Smooth muscle cell (in vitro differentiated cells): ENCODE measurements around the gene DPH1. TPM values are rescaled to one million over a fixed set of nuclear protein-coding genes. Genes with fewer than 3 reads are reported as not detected.

ENCODE experiments used
- DNase-seq: peaks from one replicate; lab custom pipeline; 2025; ENCODE audit not compliant: unreplicated experiment; lab: John Stamatoyannopoulos, UW
- H2AFZ ChIP-seq: fragments of 200-600 bp; sonication (generic); 2 replicates; pipeline ENCODE4 v1.6.0; 2016; ENCODE audit warnings: antibody characterized with exemption, low read depth, mild to moderate bottlenecking
- H3F3A ChIP-seq: fragments of 200-600 bp; sonication (generic); 2 replicates; pipeline ENCODE4 v1.6.0; 2017; ENCODE audit warnings: antibody characterized with exemption, low read depth
- H3K27ac ChIP-seq: fragments of 200-600 bp; sonication (generic); 2 replicates; pipeline ENCODE4 v1.5.1; 2016; ENCODE audit warnings: low read depth, mild to moderate bottlenecking
- H3K27me3 ChIP-seq: fragments of 200-600 bp; sonication (generic); 2 replicates; pipeline ENCODE4 v1.6.1; 2016; ENCODE audit warnings: low read depth, mild to moderate bottlenecking
- H3K36me3 ChIP-seq: fragments of 200-600 bp; sonication (generic); 2 replicates; pipeline ENCODE4 v1.5.1; 2016; ENCODE audit warnings: low read depth
- H3K4me1 ChIP-seq: fragments of 200-600 bp; sonication (generic); 2 replicates; pipeline ENCODE4 v1.5.1; 2016; ENCODE audit warnings: low read depth
- H3K4me2 ChIP-seq: fragments of 200-600 bp; sonication (generic); 2 replicates; pipeline ENCODE4 v1.6.0; 2016; ENCODE audit warnings: mild to moderate bottlenecking
- H3K4me3 ChIP-seq: fragments of 200-600 bp; sonication (generic); 2 replicates; pipeline ENCODE4 v1.5.1; 2016; ENCODE audit warnings: mild to moderate bottlenecking
- H3K79me2 ChIP-seq: fragments of 200-600 bp; sonication (generic); 2 replicates; pipeline ENCODE4 v1.6.0; 2016; ENCODE audit warnings: low read depth, mild to moderate bottlenecking
- H3K9ac ChIP-seq: fragments of 200-600 bp; sonication (generic); 2 replicates; pipeline ENCODE4 v1.6.0; 2016; ENCODE audit warnings: low read depth
- H3K9me3 ChIP-seq: fragments of 200-600 bp; sonication (generic); replicated peaks from 2 replicates; pipeline ENCODE4 v1.5.1; 2016; ENCODE audit warnings: low read depth
- H4K20me1 ChIP-seq: fragments of 200-600 bp; sonication (generic); 2 replicates; pipeline ENCODE4 v1.6.0; 2016; ENCODE audit warnings: low read depth
- WGBS: methylation state at CpG from one replicate; pipeline ENCODE4 v1.1.7; 2016; ENCODE audit warnings: low lambda C conversion rate; 5-methylcytosine and 5-hydroxymethylcytosine counted together
- polyA plus RNA-seq: library from polyadenylated mRNA; unstranded; fragments of >200 nt; fragmentation: Nextera tagmentation; extraction: Ambion mirVana; gene quantifications from 2 replicates; pipeline ENCODE4 v1.2.1, GENCODE V29; 2016
- total RNA-seq: library from RNA; depleted of rRNA; stranded (reverse); fragments of >200 nt; gene quantifications from 2 replicates; pipeline ENCODE4 v1.2.3, GENCODE V29; 2014
- TF ChIP-seq, protein P1 (sequence below): fragments of 200-600 bp; sonication (generic); IDR thresholded peaks from 2 replicates; pipeline ENCODE4 v1.5.1; 2017; ENCODE audit warnings: borderline replicate concordance, mild to moderate bottlenecking, antibody characterized with exemption; ENCODE audit not compliant: insufficient read depth, poor library complexity, severe bottlenecking

Gene DPH1
- total and polyA plus RNA-seq, 2 experiments from 2014 or later: 15.9 to 33.6 TPM

DNA sequence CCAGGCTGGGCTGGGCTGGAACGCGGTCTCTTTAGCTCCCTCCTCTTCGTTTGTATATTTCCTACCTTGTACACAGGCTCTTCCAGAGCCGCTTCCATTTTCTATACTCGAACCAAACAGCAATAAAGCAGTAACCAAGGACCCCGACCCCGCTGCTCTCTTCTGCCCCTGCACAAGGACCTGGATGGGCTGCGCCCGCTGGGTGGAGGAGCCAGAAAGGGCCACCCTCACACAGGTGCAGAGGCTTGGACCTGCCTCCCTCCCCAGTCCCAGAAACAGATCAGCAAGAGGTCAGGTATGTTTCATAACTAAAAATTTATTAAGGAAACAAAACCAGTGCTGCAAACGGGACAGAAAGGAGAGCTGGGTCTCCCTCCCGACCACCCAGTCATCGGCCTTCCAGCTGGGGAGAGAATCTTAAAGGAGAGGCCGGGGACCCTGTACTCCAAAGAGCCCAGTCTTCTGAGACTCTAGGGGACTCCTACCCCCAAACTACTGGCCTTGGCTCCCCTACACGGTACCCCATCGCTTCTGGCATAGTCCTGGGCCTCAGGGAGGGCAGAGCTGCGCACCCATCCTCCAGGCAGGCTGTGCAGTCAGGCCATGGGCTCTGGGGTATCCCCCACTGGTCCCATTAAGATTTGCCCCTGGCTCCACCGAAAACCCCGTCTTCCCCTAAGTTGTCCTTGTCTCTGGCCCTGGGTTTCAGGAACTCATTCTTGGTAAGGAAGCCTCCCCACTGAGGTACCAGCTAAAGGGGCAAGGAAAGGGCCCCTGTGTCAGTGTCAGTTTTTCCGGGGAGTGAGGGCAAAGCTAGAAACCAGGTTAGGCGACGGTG lies 29.8 kb downstream of the DPH1 start:
- Histone ChIP-seq H4K20me1 (peaks cover 21% of the 10 kb centered on the region), H3K4me1 (peaks cover 19% of the 10 kb centered on the region), H2AFZ (no peak overlapping the region), H3K4me3 (no peak overlapping the region), H3K79me2 (peaks cover 4% of the 10 kb centered on the region), H3K27ac (no peak overlapping the region), H3K36me3 (no peaks in the 10 kb centered on the region), H3K27me3 (peaks cover 29% of the 10 kb centered on the region), H3K9me3 (no peaks in the 10 kb centered on the region), H3K9ac (no peak overlapping the region), H3K4me2 (no peak overlapping the region), H3F3A (peaks cover 12% of the 10 kb centered on the region)
- WGBS: 86% methylated on average over 21 of the region's 21 CpGs
- TF ChIP-seq, protein P1, sequence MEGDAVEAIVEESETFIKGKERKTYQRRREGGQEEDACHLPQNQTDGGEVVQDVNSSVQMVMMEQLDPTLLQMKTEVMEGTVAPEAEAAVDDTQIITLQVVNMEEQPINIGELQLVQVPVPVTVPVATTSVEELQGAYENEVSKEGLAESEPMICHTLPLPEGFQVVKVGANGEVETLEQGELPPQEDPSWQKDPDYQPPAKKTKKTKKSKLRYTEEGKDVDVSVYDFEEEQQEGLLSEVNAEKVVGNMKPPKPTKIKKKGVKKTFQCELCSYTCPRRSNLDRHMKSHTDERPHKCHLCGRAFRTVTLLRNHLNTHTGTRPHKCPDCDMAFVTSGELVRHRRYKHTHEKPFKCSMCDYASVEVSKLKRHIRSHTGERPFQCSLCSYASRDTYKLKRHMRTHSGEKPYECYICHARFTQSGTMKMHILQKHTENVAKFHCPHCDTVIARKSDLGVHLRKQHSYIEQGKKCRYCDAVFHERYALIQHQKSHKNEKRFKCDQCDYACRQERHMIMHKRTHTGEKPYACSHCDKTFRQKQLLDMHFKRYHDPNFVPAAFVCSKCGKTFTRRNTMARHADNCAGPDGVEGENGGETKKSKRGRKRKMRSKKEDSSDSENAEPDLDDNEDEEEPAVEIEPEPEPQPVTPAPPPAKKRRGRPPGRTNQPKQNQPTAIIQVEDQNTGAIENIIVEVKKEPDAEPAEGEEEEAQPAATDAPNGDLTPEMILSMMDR: no peak
- DNase-seq: no peak

DNA sequence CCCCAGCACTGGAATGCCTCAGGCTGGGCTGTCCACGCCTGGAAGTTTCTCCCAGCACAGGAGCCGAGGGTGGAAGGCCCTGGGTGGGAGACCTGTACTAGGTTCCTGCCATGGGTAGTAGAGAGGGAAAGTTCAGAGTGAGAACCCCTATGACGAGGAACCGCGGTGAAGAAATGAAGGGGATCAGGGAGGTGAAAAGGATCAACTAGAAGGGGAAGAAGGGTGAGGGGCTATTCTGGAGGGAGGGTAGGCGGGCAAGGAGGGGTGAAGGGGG lies 30.4 kb downstream of the DPH1 start:
- Histone ChIP-seq H3K27me3 (peaks cover 25% of the 10 kb centered on the region), H3K79me2 (peaks cover 4% of the 10 kb centered on the region), H3K4me1 (peaks cover 19% of the 10 kb centered on the region), H4K20me1 (peaks cover 21% of the 10 kb centered on the region), H3K27ac (no peak overlapping the region), H3K9ac (no peak overlapping the region), H3K4me3 (no peak overlapping the region), H3K4me2 (no peak overlapping the region), H2AFZ (no peak overlapping the region), H3K9me3 (no peaks in the 10 kb centered on the region), H3F3A (peaks cover 12% of the 10 kb centered on the region), H3K36me3 (no peaks in the 10 kb centered on the region)
- 94% methylated on average over 5 of the region's 6 CpGs for WGBS
- no peak for DNase-seq
- TF ChIP-seq, protein P1: no peak

DNA sequence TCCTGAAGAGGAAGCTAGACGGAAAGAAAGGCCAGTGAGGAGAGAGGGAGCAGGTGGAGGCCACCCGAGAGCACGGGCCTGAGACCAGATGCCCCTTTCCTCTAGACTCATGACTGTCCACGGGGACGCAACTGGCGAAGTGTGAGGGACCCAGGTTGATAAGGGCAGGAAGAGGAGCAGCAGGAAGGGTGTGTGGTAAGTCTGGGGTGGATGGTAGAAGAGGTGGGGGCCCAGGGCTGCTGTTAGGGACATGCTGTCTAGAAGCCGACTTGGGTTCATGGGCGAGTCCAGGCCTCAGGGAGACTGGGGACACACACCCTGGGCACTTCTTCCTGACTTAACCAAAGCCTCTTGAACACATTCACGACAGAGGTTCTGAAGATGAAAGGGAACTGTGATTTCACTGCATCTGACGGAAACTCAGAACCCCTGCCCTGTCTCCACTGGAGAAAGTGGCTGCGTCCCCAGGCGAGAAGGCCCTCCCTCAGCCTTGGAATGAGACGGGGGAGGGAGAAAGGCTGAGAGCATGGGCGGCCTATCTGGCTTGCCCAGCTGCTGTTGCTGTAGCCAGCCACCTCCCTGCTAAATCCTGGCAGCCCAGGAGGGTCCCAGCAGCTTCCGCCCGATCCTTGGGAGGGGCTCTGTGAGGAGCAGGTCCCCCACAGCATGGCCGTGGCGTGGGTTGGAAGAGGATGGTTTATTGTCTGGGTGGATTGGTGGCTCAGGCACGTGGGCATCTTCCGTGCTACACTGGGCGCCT lies 30.9 kb downstream of the DPH1 start:
- Histone ChIP-seq H3K27me3 (peaks cover 25% of the 10 kb centered on the region), H4K20me1 (peaks cover 21% of the 10 kb centered on the region), H3K9me3 (no peaks in the 10 kb centered on the region), H3F3A (peaks cover 12% of the 10 kb centered on the region), H3K79me2 (peaks cover 4% of the 10 kb centered on the region), H3K4me3 (no peak overlapping the region), H3K27ac (no peak overlapping the region), H3K9ac (no peak overlapping the region), H3K4me2 (no peak overlapping the region), H2AFZ (no peak overlapping the region), H3K4me1 (peaks cover 19% of the 10 kb centered on the region), H3K36me3 (no peaks in the 10 kb centered on the region)
- TF ChIP-seq, protein P1: no peak
- DNase-seq: no peak
- 80% methylated on average over 21 of the region's 21 CpGs for WGBS
